ENCODE results near the gene CYBRD1.
A peak's percentile ranks its signal among the peaks of the same experiment; 100 is the strongest.
"Not testable (repeated sequence)": the region's sequence is repeated elsewhere in the genome, so short reads cannot be mapped to it uniquely, and the experiment has no call there.

CYBRD1 gene

DNA sequence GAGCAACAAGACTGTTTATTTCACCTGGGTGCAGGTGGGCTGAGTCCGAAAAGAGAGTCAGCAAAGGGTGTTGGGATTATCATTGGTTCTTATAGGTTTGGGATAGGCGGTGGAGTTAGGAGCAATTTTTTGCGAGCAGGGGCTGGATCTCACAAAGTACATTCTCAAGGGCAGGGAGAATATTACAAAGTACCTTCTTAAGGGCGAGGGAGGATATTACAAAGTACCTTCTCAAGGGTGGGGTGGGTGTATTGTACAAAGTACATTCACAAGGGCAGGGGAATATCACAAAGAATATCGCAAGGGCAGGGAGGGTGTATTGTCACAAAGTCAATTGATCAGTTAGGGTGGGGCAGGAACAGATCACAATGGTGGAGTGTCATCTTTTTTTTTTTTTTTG lies 24.6 kb upstream of the CYBRD1 start:
- not testable (repeated sequence) for H3K9me3 Mint-ChIP-seq; H3K4me3 Mint-ChIP-seq; H3K27me3 Mint-ChIP-seq (ENCODE audit: low read depth); H3K36me3 Mint-ChIP-seq (ENCODE audit: low read depth); DNase-seq (ENCODE audit: low spot score); H3K27ac Mint-ChIP-seq; H3K4me1 Mint-ChIP-seq (ENCODE audit: low read depth)

DNA sequence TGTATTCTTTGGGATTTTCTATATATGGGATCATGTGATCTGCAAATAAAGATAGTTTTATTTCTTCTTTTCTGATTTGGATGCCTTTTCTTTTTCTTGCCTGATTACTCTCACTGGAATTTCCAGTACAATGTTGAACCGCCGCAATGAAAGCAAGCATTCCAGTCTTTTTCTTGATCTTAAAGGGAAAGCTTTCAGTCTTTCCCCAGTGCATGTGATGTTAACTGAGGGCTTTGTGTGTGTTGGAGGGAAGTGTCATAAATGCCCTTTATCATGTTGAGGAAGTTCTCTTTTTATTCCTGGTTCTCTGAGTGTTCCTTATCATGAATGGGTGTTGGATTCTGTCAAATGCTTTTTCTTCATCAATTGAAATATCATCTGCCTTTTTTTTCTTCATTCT lies 16.9 kb upstream of the CYBRD1 start:
- no peak overlapping the region for H3K27ac Mint-ChIP-seq
- no peak for DNase-seq (ENCODE audit: low spot score)
- H3K4me3 Mint-ChIP-seq: no peak overlapping the region
- H3K9me3 Mint-ChIP-seq: no peaks in the 10 kb centered on the region
- H3K4me1 Mint-ChIP-seq (ENCODE audit: low read depth): no peaks in the 10 kb centered on the region
- no peaks in the 10 kb centered on the region for H3K36me3 Mint-ChIP-seq (ENCODE audit: low read depth)
- peaks cover 6% of the 10 kb centered on the region for H3K27me3 Mint-ChIP-seq (ENCODE audit: low read depth)

DNA sequence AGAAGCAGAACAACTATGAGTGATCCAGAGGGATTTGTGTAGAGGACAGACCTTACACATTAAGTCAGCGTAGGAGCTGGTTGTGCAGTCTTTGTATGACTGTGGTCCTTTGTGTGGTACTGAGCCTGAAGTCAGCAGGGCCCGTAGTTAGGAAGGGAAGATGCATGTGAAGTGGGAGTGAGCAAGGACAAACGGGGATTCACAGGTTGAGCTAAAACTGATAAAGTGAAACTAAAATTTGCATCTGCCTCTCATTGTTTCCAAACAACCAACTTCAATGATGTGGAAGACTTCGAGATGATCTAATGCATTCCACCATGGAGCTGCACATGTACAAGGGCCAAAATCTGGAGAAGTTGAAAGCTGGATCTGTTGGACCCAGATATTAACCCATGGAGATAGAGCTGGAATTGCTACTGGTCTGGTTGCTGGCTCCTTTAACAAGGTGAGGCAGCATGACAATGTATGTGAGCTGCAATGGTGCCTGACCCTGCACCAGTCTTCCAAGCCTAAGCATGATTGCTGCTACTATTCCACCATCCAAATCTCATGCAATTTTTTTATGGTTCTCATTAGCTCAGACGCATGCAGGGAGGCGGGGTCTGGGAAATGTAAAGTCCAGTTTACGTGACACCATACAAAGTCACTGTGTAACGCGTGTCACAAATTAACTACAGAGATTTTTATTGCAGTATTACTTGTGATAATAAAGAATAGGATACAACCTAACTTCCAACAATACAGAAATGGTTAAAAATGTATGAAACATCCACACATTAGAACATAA lies 12.1 kb upstream of the CYBRD1 start:
- no peak for DNase-seq (ENCODE audit: low spot score)
- no peaks in the 10 kb centered on the region for H3K36me3 Mint-ChIP-seq (ENCODE audit: low read depth)
- H3K4me1 Mint-ChIP-seq (ENCODE audit: low read depth): peaks cover 5% of the 10 kb centered on the region
- no peak overlapping the region for H3K4me3 Mint-ChIP-seq
- peaks cover 7% of the 10 kb centered on the region for H3K27me3 Mint-ChIP-seq (ENCODE audit: low read depth)
- H3K9me3 Mint-ChIP-seq: no peaks in the 10 kb centered on the region
- H3K27ac Mint-ChIP-seq: no peak overlapping the region

DNA sequence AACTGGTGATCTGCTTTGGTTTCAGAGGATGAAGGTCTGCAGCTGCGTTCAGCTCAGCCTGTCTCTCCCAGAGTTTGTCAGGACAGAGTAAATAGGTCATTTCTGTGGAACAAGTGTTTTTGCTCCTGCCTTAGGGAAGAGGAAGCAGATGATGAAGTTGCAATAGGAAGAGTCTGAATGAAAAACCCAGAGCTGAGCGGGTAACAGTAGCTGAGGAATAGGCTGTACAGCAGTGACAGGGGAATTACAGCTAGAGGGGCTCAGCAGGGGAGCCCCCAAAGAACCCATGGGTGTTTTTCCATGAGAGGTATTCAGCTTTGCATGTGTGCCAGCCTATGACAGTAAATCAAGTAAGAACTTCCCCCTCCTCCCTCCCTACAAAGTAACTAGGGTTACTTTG lies 10.3 kb upstream of the CYBRD1 start:
- DNase-seq (ENCODE audit: low spot score): no peak
- no peaks in the 10 kb centered on the region for H3K36me3 Mint-ChIP-seq (ENCODE audit: low read depth)
- H3K4me3 Mint-ChIP-seq: no peak overlapping the region
- H3K27me3 Mint-ChIP-seq (ENCODE audit: low read depth): peaks cover 11% of the 10 kb centered on the region
- no peak overlapping the region for H3K27ac Mint-ChIP-seq
- H3K9me3 Mint-ChIP-seq: no peaks in the 10 kb centered on the region
- peaks cover 5% of the 10 kb centered on the region for H3K4me1 Mint-ChIP-seq (ENCODE audit: low read depth)

DNA sequence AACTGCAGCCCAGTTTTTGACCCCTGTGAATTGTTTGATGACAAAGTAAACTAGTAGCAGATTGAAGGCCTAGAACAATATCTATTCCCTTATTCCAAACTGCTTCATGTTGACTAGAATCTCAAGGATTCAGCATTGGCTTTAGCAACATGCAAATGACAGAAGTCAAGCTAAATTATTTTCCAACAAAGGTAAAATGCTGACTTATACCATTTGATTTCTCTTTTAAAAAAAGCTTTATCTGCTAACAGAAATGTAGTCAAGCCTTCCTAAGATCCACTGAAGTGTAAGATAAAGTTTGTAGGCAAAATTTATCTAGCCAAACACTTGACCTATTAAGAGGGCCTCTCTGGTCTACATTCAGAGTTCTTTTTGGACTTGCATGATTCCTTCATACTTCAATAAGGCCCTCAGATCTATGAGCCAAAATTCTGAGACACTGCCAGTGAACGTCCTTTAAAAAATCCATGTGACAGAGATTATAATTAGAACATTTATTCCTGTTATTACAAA lies 9.5 kb upstream of the CYBRD1 start:
- DNase-seq (ENCODE audit: low spot score): no peak
- Mint-ChIP-seq H3K27ac (no peak overlapping the region), H3K4me1 (ENCODE audit: low read depth) (peaks cover 5% of the 10 kb centered on the region), H3K9me3 (no peaks in the 10 kb centered on the region), H3K36me3 (ENCODE audit: low read depth) (no peaks in the 10 kb centered on the region), H3K4me3 (no peak overlapping the region), H3K27me3 (ENCODE audit: low read depth) (peaks cover 11% of the 10 kb centered on the region)

DNA sequence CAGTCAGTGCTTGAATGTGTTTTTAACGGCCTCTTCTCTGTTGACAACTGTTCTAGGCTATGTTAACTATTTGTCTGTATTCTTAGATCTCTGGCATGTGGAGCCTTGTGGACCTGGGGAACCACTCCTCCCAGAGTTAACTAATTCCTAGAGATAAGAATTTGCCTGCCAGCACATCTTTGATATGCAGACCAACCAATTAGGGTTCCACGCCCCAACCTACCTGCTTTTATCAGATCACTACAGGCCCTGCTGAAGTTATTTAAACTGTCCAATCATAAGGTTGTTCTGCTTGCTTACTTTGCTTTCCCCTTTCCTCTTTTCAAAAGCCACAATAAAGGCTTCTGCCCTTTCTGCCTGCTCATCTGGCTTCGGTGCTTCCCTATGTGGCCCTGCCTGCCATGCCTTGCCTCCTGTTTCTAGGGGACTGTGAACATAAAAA lies 8.5 kb upstream of the CYBRD1 start:
- H3K27ac Mint-ChIP-seq: no peak overlapping the region
- H3K27me3 Mint-ChIP-seq (ENCODE audit: low read depth): peaks cover 14% of the 10 kb centered on the region
- DNase-seq (ENCODE audit: low spot score): no peak
- H3K9me3 Mint-ChIP-seq: no peaks in the 10 kb centered on the region
- no peak overlapping the region for H3K4me3 Mint-ChIP-seq
- H3K4me1 Mint-ChIP-seq (ENCODE audit: low read depth): peaks cover 5% of the 10 kb centered on the region
- no peaks in the 10 kb centered on the region for H3K36me3 Mint-ChIP-seq (ENCODE audit: low read depth)

DNA sequence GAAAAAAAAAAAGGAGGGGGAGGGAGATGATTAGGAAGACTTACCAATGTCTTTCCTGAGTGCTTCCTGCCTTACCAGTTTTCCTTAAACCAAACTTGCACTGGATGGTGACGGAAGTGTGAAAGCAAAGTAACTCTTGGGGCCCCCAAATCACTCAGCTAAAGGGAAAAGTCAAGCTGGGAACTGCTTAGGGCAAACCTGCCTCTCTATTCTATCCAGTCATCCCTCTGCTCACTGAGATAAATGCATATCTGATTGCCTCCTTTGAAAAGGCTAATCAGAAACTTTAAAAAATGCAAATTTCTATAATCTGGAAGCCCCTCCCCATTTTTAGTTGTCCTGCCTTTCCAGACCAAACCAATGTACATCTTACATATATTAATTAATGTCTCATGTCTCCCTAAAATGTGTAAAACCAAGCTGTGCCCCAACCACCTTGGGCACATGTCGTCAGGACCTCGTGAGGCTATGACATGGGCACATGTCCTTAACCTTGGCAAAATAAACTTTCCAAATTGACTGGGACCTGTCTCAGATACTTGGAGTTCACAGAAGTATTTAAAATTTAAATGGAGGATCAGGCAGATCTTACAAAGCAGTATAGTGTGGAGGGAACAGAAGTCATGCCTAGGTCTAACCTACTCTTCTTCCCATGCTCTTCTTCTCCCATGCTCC lies 7.2 kb upstream of the CYBRD1 start:
- Mint-ChIP-seq H3K4me1 (ENCODE audit: low read depth) (peaks cover 5% of the 10 kb centered on the region), H3K27me3 (ENCODE audit: low read depth) (peaks cover 21% of the 10 kb centered on the region), H3K36me3 (ENCODE audit: low read depth) (no peaks in the 10 kb centered on the region), H3K27ac (no peak overlapping the region), H3K4me3 (no peak overlapping the region), H3K9me3 (no peaks in the 10 kb centered on the region)
- no peak for DNase-seq (ENCODE audit: low spot score)

DNA sequence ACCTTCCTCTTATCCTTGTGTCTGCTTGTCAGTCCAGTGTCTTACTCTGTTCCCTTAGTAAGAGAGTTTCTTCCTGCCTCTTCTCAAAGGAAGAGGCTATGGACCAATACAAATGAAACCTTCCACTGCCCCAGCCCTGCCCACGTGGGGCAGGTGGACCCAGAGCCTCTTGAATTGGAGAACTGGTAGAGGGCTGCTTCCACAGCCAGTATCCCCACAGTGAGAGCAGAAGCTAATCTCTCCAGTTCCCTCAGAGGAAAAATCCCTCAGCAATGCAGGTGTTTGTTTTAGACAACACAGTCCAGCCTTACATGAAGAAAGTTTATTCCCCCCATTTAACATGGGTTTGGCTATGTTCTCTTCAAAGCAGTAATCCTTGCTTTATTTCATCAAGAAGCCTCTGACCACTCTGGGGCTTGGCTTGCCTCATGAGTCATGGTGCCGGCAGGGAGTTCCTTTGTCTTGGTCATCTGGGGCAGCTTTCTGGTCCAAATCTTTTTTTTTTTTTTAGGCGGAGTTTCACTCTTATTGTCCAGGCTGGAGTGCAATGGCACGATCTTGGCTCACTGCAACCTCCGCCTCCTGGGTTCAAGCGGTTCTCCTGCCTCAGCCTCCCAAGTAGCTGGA lies 6.5 kb upstream of the CYBRD1 start:
- no peaks in the 10 kb centered on the region for H3K9me3 Mint-ChIP-seq
- no peak for DNase-seq (ENCODE audit: low spot score)
- no peak overlapping the region for H3K4me3 Mint-ChIP-seq
- H3K36me3 Mint-ChIP-seq (ENCODE audit: low read depth): no peaks in the 10 kb centered on the region
- no peak overlapping the region for H3K27ac Mint-ChIP-seq
- peaks cover 24% of the 10 kb centered on the region for H3K27me3 Mint-ChIP-seq (ENCODE audit: low read depth)
- peaks cover 5% of the 10 kb centered on the region for H3K4me1 Mint-ChIP-seq (ENCODE audit: low read depth)

DNA sequence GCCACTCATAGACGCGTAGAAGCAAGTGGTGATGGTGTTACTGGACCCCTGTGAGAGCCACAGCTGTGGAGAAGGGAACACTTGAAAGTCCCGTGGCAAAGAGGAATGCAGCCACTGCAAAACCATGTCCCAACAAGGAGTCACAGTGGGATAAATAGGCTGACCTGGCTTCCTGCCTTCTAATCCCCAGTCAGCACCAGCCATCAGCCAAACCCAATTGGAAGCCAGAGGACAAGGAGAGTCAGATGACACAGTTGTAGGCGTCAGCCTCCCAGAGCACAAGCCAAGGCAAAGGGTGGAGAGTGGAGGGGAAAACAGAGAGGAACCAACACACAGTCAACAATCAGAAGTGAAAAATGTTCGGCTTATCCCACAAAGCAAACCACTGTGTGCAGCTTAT lies 5.5 kb upstream of the CYBRD1 start:
- Mint-ChIP-seq H3K27ac (no peak overlapping the region), H3K4me3 (no peak overlapping the region), H3K27me3 (ENCODE audit: low read depth) (peaks cover 31% of the 10 kb centered on the region), H3K9me3 (no peaks in the 10 kb centered on the region), H3K4me1 (ENCODE audit: low read depth) (peaks cover 7% of the 10 kb centered on the region), H3K36me3 (ENCODE audit: low read depth) (no peaks in the 10 kb centered on the region)
- no peak for DNase-seq (ENCODE audit: low spot score)

DNA sequence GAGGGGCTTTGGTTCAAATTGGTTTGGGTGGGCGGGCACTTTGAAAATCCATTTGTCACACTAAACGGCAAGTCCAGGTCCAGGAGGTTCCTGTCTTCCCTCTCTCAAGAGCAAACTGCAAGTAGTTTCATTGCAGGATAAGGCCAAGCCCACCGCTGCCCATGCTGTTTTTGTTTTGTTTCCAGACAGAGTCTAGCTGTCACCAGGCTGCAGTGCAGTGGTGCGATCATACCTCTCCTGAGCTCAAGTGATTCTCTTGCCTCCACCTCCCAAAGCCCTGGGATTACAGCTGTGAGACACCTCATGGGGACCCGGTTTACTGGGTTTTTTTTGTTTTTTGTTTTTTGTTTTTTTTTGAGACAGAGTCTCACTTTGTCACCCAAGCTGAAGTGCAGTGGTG lies 1.8 kb upstream of the CYBRD1 start:
- Mint-ChIP-seq H3K4me1 (ENCODE audit: low read depth) (peaks cover 4% of the 10 kb centered on the region), H3K9me3 (no peaks in the 10 kb centered on the region), H3K27ac (no peak overlapping the region), H3K4me3 (no peak overlapping the region), H3K27me3 (ENCODE audit: low read depth) (peaks cover 48% of the 10 kb centered on the region), H3K36me3 (ENCODE audit: low read depth) (no peaks in the 10 kb centered on the region)
- no peak for DNase-seq (ENCODE audit: low spot score)

DNA sequence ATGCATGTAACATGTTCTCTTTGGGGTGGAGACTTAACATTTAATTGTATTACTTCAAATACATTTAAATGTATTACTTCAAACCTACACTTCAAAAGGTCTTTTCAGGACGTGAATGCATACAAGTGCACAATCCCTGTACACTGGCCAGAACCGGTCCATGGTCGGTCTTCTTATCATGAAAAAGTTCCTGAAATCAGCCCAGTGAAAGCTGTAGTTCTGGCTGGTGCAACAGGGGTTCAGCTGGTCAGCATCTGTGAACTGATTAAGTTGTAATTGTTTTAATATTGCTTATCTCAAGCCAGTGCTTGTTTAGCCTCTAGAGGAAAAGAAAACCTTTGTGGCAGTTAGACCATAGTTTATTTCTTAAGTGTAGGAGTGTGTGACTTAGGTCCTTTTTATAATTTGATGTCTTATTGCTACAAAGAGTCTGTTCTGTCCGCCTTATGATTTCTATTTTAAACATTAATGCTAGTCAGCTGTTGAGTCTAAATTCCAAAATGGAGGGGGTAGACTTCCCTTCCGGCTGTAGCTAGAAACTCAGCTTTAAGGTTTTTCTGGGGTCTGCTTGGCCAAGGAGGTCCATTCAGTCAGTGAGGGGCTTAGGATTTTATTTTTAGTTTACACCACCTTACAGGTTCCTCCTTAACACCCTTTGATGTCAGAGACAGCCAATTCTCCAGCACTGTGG lies 768 bp upstream of the CYBRD1 start:
- peak overlapping the region; percentile 85 for H3K4me3 Mint-ChIP-seq
- H3K36me3 Mint-ChIP-seq (ENCODE audit: low read depth): no peaks in the 10 kb centered on the region
- peaks cover 4% of the 10 kb centered on the region for H3K4me1 Mint-ChIP-seq (ENCODE audit: low read depth)
- no peak for DNase-seq (ENCODE audit: low spot score)
- peaks cover 44% of the 10 kb centered on the region for H3K27me3 Mint-ChIP-seq (ENCODE audit: low read depth)
- H3K9me3 Mint-ChIP-seq: no peaks in the 10 kb centered on the region
- no peak overlapping the region for H3K27ac Mint-ChIP-seq

DNA sequence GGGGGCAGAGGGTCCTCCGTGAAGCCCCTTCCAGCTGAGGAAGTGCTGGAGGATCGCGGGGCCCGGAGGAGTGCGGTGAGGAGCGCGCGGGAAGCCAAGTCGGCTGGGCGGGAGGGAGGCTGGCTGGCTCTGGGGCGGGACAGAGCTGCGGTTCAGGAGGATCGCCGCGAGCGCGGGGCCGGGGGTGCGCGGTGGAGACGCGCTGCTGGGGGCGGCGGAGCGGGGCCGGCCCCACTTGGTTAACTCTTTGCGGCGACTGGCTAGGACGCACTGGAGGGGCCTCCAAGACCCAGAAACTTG lies 464 bp downstream of the CYBRD1 start:
- Mint-ChIP-seq H3K4me1 (ENCODE audit: low read depth) (peaks cover 4% of the 10 kb centered on the region), H3K36me3 (ENCODE audit: low read depth) (no peaks in the 10 kb centered on the region), H3K4me3 (peak overlapping the region; percentile 85), H3K9me3 (no peaks in the 10 kb centered on the region), H3K27me3 (ENCODE audit: low read depth) (peaks cover 48% of the 10 kb centered on the region), H3K27ac (no peak overlapping the region)
- peak; percentile 15 for DNase-seq (ENCODE audit: low spot score)

DNA sequence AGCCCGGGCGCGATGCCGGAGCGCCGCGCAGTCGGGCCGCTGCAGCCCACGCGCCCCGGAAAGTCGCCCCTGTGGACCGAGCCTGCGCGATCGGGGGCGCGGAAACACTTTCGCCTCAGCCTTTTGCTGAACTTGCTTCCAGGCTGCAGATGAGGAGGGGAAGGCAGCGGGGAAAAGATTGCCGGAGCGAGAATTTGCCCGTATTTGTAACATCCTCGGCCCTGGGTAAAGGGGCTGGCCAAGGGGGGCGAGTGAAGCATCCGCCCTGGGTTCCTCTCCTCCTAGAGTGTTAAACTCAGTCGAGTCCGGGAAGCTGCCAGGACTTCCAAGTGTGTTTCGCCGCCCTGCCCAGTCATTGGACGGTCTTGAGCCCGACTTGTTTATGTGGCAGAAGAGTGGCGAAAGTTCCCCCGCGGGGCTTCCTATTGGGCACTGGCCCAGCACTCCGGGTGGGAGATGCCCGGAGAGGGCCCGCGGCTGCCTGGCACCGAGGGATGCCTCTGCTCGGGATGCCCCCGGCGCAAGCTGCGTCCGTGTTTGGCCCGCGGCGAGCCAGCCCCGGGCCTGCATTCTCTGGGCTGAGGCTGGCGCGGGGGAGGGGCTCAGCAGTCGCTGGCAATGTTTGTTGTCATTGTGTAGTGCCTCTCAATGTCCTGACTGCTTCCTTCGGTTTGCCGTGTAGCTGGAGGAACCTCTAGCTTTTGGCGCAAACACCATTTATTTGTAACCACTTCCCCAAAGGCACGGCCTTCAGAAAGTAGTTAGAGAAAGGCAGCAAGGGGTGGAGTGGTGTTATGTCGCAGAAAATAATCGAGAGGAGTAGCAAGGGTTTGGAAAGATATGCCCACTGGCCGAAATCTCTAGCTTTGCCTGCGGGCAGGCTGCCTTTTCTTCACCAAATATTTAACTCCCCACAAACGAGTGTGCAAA lies 1.1 kb downstream of the CYBRD1 start:
- Mint-ChIP-seq H3K4me1 (ENCODE audit: low read depth) (peaks cover 4% of the 10 kb centered on the region), H3K36me3 (ENCODE audit: low read depth) (no peaks in the 10 kb centered on the region), H3K27ac (no peak overlapping the region), H3K27me3 (ENCODE audit: low read depth) (peaks cover 49% of the 10 kb centered on the region), H3K4me3 (peak overlapping the region; percentile 85), H3K9me3 (no peaks in the 10 kb centered on the region)
- peak; percentile 27 for DNase-seq (ENCODE audit: low spot score)

All from T-helper 2 cell treated with Interferon-gamma antibody and Interleukin-4, amounts not matched to agents 5 μg/mL and 100 μg/mL, for 36 hours (primary cell).